ENCODE results near the gene SNAPC5.

DNA sequence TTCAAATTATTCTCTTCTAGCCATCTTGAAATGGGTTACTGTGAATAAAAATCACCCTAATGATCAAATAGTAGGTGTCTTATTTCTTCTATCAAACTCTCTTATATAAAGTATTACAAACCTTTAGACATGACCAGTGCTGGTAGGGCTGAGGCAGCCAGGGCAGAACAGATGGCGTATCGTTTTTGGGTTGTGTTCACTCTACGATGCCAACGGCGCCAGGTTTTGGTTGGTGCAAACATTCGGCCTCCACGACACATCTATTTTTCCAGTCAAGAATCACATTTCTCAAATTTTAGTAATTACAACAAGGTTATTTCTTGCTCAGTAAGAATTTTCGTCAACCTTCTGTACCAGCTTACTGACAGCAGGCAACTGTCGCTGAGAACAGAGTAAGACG lies 4.9 kb upstream of the SNAPC5 start:
- no peak for TF ChIP-seq CTCF (IDR thresholded peaks at IDR 0.05; ENCODE audit: low read depth, low read length)
- peak; percentile 21 for TF ChIP-seq POLR2A (IDR thresholded peaks at IDR 0.05; ENCODE audit: extremely low read depth, insufficient read length)

All from NB4 (cell line).